GM10847 (cell line): Measurements from ENCODE around the gene ZNF136.

ENCODE experiments used
- POLR2A ChIP-seq: IDR thresholded peaks from 2 replicates; pipeline ENCODE4 v1.6.1; 2011; ENCODE audit not compliant: insufficient read length; ENCODE audit errors: extremely low read depth

Gene ZNF136

DNA sequence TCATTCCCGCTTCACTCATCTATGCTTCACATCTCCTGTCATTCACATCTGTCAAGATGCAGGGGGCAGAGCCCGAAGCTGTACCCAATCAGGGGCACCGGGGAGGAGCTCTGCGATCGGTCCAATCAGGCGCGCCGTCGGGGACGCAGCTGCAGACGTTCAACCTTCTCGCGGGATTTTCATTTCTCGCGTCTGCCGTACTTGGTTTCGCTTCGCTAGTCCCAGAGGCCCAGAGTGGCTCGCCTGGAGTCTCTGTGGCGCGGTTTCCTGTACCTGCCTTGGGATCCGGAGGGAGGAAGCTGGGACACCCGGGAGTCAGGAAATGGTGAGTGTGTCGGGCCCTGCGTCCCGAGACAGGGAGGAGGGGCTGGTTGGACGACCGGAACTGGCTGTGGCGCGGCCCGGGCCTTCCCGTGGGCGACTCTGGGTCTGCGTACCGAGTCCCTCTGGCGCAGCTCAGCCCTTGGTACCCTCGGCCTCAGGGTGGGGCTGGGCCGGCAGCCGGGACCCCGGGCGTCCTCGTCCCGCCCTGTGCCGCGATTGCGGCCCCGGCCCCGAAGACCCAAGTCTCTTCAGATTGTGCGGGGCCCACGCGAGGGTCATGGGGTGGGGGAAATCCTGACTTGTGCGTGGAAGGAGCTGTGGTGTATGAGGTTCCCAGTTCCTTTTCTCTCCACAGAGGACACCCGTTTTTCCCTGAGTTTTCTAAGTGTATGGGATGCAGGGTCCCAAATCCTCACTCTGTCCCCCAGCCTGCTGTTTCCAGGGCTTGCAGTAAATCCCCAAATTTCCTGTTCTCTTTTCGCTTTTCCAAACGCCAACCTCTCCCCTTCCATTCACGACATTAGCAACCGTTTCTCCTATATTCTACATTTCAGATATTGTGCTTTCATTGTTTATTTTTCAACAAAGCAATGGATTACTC is at the start of gene ZNF136:
TSS of gene ZNF136 (plus strand) at position 215 of the 925 bp plus-strand sequence. CDS start at position 323, 108 bp downstream.
- peak; percentile 75 for TF ChIP-seq POLR2A

DNA sequence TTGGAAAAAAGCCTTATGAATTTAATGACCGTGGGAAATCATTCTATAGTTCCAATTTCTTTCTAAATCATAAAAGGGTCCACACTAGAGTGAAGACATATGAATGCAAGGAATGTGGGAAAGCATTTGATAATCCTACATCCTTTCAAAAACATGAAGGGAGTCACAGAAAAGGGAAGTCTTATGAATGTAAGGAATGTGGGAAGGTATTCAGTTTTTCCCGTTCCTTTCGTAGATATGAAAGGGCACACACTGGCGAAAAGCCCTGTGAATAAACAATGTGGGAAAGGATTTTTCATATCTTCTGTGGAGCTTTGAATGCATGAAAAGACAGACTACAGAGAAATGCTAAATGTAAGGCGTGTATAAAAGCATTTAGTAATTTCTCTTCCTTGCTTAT is 49.8 kb upstream of the ZNF136 start:
- TF ChIP-seq POLR2A = no peak

DNA sequence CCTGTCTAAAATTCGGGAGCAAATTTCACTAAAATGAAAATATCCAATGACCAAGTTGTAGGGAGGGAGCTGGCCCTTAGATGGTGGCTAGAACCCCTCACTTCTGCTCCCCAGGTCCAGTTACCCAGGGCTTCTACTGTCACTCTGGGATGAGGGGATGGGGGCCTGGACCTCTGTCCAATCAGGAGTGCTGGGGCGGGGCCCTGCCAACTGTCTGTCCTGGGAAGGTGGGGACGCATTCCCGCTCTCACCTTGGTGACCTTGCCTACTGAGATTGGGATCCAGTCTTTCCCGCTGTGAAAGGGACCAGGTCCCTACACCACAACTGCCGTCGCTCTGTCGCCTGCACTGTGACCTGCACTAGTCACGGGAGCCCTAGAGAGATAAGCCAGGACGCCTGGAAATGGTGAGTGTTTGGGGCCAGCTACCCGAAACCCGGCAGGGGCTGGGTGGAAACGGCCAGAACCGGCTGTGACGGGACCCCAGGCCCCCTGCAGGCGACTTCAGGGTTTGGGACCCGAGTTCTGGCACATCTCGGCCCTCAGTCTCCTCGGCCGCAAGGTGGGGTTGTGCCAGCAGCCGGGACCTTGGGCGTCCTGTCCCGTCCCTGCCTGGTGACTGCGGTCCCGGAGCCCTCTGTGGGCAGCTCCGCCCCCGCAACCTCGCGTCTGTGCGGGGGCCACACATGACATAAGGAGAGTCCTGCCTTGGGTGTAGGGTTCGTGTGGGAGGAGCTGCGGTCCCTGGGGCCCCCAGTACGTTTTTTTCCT is 45.5 kb upstream of the ZNF136 start:
- TF ChIP-seq POLR2A = no peak

DNA sequence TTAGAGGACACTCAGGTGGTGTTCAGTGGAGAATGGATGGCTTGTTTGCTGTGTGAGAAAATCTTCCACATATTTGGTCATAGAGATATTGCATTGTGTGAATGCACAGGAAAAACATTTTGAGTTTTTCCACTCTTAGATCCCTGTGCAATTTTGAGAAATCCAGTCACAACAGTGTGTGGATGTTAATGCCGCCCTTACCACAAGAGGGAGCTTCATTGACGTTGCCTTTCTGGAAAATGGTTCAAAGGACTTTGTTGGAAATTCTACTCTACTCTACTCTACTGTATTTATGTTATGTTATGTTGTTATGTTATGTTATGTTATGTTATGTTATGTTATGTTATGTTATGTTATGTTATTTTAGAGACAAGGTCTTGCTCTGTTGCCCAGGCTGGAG is 36.2 kb upstream of the ZNF136 start:
- no peak for TF ChIP-seq POLR2A

DNA sequence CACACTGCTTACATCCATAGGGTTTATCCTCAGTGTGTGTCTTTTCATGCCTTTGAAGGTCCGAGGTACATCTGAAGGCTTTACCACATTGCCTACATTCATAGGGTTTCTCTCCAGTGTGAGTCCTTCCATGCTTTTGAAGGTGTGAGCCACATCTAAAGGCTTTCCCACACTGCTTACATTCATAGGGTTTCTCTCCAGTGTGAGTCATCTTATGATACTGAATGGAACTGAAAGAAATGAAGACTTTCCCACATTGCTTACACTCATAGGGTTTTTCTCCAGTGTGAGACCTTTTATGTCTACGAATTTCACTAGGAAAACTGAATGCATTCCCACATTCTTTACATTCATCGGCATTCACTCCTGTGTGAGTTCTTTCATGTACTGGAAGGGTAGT is 29.8 kb upstream of the ZNF136 start:
- TF ChIP-seq POLR2A = no peak

DNA sequence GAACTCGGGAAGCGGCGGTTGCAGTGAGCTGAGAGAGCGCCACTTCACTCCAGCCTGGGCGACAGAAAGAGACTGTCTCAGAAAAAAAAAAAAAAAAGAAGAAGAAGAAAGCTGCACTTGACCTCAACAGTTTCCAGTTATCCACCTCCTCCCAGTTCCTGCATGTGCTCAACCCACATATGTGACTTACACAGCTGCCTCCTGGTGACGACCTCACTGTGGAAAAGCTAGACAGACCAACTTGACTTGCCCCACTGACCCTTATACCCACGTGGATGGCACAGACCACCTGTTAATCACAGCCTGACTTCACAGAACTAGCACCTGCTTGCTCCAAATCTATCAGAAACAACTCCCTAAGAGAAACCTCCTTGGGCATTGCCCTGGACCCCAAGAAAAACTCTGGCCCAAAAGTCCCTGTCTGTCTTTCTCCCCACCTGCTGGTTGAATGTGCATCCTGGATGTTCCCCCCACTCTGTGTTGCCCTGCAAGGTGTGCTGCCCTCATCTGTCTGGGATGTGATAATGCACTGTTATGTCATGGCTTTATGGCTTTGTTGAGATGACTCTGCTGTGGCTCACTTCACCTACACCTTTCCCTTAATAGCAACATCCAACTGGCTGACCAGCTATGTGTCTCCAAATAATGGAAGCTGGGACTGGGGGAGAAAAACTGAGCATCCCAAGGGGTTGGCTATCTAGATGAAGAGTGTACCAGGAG is 25.5 kb upstream of the ZNF136 start:
- no peak for TF ChIP-seq POLR2A

DNA sequence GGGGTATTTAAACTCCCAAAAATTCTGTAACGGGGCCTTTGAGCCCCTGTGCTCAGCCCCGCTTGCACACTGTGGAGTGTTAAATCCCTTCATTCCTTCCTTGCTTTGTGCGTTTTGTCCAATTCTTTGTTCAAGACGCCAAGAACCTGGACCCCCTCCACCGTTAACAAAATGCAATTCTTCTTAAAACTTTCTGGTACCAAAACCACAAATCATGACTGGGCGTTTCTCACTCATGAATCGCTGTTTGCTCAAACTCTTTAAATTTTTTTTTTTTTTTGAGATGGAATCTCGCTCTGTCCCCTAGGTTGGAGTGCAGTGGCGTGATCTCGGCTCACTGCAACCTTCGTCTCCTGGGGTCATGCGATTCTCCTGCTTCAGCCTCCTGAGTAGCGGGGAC is 23.6 kb upstream of the ZNF136 start:
- no peak for TF ChIP-seq POLR2A

DNA sequence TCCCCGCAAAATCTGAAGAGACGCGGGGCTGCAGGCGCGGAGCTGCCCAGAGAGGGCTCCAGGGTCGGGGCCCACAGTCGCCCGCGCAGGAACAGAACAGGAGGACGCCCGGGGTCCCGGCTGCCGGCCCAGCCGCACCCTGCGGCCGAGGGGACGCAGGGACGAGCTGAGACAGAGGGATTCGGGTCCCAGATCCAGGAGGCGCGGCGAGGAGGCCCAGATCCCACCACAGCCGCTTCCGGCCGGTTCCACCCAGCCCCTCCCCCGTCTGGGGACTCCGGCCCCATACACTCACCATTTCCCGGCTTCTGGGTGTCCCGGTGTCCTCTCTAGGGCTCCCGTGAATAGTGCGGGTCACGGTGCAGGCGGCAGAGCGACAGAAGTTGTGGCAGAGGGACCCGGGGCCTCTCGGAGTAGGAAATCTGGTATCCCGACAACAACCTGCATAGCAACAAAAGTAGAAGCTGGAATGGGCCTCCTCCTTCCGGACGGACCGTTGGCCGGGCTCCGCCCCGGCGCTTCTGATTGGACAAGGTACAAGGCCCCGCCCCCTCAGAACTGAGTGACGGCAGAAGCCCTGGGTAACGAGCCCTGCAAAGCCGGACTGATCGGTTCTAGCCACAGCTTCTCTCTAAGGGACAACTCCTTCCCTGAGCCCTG is 22.9 kb upstream of the ZNF136 start, which contains the start of gene ZNF20:
TSS of gene ZNF20 (minus strand) at position 466 of the 660 bp plus-strand sequence. CDS start at position 298, 168 bp downstream.
- peak; percentile 41 for TF ChIP-seq POLR2A

DNA sequence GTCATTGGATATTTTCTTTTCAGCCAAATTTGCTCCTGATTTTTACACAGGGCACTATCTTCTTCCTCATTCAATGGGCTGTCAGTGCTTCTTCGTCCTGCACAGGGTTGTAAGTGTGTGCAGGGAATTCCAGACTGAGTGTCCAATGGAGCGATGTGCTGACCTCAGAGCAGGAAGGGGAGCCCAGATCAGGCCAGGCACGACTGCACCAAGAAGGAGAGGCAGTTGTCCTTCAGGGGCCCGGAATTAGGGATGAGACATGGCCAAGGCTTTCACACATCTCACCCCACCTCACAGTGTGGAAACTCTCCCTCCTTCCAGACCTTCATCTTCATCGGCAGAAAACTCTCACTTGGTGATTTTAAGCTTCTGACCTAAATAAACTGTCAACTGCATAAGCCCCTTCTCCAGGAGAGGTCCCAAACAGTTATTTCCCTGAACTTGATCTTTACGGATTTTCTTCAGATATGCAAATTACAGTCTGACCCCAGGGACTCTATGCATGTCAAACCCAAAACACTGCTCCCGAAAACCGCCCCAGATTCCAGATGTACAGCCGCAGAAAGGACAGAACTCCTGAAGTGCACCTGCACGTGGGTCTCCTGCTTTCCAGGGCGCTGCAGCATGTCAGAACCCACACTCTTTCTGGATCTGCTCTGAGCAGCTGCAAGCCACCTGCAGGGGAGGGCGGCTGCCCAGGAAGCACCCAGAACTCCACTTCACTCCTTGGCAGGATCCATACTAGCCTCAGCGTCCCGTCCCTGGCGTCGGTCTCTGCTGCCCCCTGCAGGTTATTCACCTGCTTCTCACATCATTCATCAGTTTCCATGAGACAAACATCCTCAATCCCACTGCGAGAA is 22.1 kb upstream of the ZNF136 start:
- no peak for TF ChIP-seq POLR2A

DNA sequence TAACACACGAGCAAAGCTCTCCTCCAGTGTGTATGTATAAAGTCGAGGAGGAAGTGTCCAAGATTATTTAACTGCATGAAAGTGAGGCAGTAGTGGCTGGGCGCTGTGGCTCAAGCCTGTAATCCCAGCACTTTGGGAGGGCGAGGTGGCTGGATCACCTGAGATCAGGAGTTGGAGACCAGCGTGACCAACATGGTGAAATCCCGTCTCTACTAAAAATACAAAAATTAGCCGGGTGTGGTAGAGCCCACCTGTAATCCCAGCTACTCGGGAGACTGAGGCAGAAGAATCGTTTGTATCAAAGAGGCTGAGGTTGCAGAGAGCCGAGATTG is 21.5 kb upstream of the ZNF136 start:
- no peak for TF ChIP-seq POLR2A

DNA sequence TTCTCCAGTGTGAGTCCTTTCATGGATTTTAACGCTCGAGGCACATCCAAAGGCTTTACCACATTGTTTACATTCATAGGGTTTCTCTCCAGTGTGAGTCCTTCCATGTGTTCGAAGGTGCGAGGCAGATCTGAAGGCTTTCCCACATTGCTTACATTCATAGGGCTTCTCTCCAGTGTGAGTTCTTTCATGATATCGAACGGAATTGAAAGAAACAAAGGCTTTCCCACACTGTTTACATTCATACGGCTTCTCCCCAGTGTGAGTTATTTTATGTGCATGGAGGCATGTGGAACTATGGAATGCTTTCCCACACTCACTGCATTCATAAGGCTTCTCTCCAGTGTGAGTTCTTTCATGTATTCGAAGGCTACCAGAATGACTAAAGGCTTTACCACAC is 17.5 kb upstream of the ZNF136 start:
- TF ChIP-seq POLR2A = no peak

DNA sequence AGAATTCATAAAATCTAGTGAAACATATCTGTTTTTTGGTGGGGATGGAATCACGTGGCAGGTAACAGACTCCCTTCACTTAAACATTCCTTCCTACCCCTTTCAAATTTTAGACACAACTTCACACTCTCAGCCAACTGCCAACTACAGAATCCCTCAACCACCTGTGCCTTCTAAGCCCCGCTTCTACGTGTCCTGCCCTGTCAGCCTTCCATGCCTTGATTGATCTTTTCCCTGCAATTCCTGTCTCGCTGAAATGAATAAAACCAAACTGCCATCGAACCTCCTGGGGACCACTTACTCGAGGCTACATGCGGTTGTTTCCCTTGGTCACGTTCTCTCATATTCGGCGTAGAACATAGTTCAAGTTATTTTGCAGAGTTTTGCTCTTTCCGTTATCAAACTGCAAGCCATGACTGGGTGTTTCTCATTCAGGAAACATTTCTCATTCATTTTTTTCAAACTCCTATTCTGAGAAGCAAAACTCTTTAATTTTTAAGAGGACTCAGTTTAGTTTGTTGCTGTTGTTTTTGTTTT is 7.5 kb upstream of the ZNF136 start:
- no peak for TF ChIP-seq POLR2A

DNA sequence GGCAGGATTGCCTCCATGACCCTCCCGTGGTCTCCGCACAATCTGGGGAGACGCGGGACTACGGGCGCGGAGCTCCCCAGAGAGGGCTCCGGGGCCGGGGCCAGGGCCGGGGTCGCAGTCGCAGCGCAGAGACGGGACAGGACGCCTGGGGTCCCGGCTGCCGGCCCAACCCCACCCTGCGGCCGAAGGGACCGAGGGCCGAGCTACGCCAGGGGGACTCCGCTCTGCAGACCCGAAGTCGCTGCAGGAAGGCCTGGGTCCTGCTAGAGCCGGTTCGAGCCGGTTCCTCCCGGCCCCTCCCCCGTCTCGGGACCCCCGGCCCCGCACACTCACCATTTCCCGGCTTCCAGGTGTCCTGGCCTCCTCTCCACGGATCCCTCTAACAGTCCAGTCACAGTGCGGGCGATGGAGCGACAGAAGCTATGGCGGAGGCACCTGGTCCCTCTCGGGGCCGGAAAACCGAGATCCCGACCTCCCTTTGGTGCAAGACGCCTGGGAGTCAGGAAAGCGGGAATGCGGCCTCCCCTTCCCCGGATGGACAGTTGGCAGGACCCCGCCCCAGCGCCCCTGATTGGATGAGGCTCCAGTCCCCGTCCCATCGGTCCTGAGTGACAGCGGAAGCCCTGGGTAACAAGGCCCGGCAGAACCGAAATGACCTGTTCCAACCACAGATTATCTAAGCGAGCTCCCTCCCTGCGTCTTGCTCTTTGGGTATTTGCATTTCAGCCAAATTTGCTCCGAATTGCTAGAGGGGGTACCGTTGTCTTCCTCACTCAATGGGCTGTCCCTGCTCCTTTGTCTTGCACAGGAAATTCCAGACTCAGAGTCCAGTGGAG is 6.5 kb upstream of the ZNF136 start, which contains the start of gene ZNF625:
TSS of gene ZNF625 (minus strand) at position 512 of the 836 bp plus-strand sequence. CDS start at position 336, 176 bp downstream.
- TF ChIP-seq POLR2A = no peak

DNA sequence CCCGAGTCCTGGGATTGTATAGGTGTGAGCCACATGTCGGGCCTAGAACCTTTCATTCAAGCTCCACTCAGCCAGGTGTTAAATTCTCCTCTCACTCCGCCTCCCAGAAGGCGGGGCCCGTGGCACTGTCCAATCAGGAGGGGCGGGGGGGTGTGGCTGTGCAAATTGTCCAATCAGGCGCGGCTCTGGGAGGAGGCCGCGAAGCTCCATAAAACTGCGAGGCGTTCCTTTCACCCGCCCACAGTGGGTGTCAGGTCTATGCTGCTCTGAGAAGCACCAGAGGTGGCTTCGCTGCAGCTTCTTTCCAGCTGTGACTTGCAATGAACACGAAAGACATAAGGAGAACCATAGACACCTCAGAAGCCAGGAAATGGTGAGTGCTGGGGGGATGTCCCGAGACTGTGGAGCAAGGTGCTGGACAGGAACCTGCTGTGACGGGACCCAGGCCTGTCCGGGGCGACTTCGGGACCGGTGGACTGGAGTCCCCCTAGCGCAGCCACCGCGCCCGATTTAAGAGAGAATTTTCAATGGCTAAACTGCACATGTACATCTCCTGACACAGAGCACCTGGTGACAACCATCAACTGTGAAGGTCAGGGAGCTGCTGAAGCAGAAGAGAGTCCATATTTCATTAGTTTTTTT is 3.0 kb upstream of the ZNF136 start:
- TF ChIP-seq POLR2A = no peak
